SJSA1 (cell line): ENCODE data around the gene SCAF1. TPM values are rescaled to one million over a fixed set of nuclear protein-coding genes. Genes with fewer than 3 reads are reported as not detected.

ENCODE experiments used
- DNase-seq, 2 experiments: peaks; one replicate each; pipeline ENCODE4 v3.0.0-alpha.2; 2015 to 2020; ENCODE audit warnings: low spot score in 2 of 2, low read depth in 1 of 2
- H3K27ac ChIP-seq: fragments of 250-450 bp; sonication (Bioruptor Pico); 2 replicates; pipeline ENCODE4 v1.5.1; 2020; ENCODE audit warnings: mild to moderate bottlenecking, moderate library complexity
- H3K27me3 ChIP-seq: fragments of 250-450 bp; sonication (Bioruptor Pico); replicated peaks from 2 replicates; pipeline ENCODE4 v1.5.1; 2020; ENCODE audit warnings: mild to moderate bottlenecking, moderate library complexity
- H3K36me3 ChIP-seq: fragments of 250-450 bp; sonication (Bioruptor Pico); 2 replicates; pipeline ENCODE4 v1.5.1; 2020; ENCODE audit warnings: mild to moderate bottlenecking
- H3K4me1 ChIP-seq: fragments of 250-450 bp; sonication (Bioruptor Pico); replicated peaks from 2 replicates; pipeline ENCODE4 v1.6.1; 2021; ENCODE audit warnings: mild to moderate bottlenecking
- H3K4me3 ChIP-seq: fragments of 250-450 bp; sonication (Bioruptor Pico); 2 replicates; pipeline ENCODE4 v1.5.1; 2020; ENCODE audit warnings: mild to moderate bottlenecking
- H3K9me3 ChIP-seq: fragments of 250-450 bp; sonication (Bioruptor Pico); replicated peaks from 2 replicates; pipeline ENCODE4 v1.5.1; 2020; ENCODE audit warnings: mild to moderate bottlenecking
- total RNA-seq: library from RNA; depleted of rRNA; stranded (reverse); fragments of >200 nt; shearing (Covaris generic); gene quantifications from 2 replicates; pipeline ENCODE4 v1.2.3, GENCODE V29; 2014

Gene SCAF1
- total RNA-seq, 1 experiment from 2014 or later: 27.3 TPM

- Histone ChIP-seq H3K9me3 (no peaks in the 10 kb centered on the region), H3K4me1 (peaks cover 23% of the 10 kb centered on the region), H3K27ac (peak overlapping the region; percentile 94), H3K4me3 (peak overlapping the region; percentile 92), H3K27me3 (no peaks in the 10 kb centered on the region), H3K36me3 (peaks cover 26% of the 10 kb centered on the region)
- DNase-seq: peak in 1 of 2 experiments; percentile 83
Observed at GRCh38 chr19:49676136-49676783, 34.3 kb downstream of the SCAF1 start.

DNA sequence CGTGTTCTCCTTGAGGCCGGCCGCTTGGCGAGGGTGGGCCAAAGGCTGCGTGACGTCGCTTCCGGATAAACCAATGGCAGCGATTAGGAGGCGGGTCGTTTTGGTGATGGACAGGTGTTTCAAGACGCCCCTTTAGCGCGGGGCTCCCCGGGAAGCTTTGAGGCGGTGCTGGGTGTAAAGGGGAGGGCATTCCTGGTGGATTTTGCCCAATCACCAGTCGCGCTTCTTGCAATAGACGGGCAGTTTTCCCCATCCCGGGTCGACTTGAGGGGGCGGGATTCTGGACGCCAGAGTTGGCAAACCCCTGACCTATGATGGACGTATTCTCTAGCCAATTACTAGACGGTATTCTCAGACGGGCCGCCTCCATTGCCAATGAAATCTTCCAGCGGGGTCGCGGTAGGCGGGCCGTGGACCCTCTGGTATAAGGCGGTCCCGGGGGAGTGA lies 34.8 kb downstream of the SCAF1 start:
- H3K27ac ChIP-seq: peak overlapping the region; percentile 79
- H3K36me3 ChIP-seq: peaks cover 29% of the 10 kb centered on the region
- DNase-seq: peak; percentile 99 to 100
- no peaks in the 10 kb centered on the region for H3K27me3 ChIP-seq
- no peaks in the 10 kb centered on the region for H3K9me3 ChIP-seq
- H3K4me1 ChIP-seq: peaks cover 23% of the 10 kb centered on the region
- H3K4me3 ChIP-seq: peak overlapping the region; percentile 92

- Histone ChIP-seq H3K9me3 (no peaks in the 10 kb centered on the region), H3K27ac (peak within 1 kb of the TSS; percentile 94), H3K36me3 (peaks cover 29% of the 10 kb centered on the region), H3K4me3 (peak within 1 kb of the TSS; percentile 92), H3K4me1 (peaks cover 18% of the 10 kb centered on the region), H3K27me3 (no peaks in the 10 kb centered on the region)
- peak in 1 of 2 experiments; percentile 57 for DNase-seq
Observed at GRCh38 chr19:49677231-49677900, 35.4 kb downstream of the SCAF1 start, which contains the start of gene PRMT1. Gene PRMT1 (plus strand): TSS chr19:49677271. CDS start chr19:49677281, 10 bp downstream.

GRCh38 chr19:49677901-49678674 lies 36.1 kb downstream of the SCAF1 start:
- H3K27me3 ChIP-seq: no peaks in the 10 kb centered on the region
- peak overlapping the region; percentile 92 for H3K4me3 ChIP-seq
- H3K9me3 ChIP-seq: no peaks in the 10 kb centered on the region
- peak; percentile 69 to 83 for DNase-seq
- peaks cover 18% of the 10 kb centered on the region for H3K4me1 ChIP-seq
- H3K27ac ChIP-seq: peak overlapping the region; percentile 79; the same call in 1 of the 2 replicates
- H3K36me3 ChIP-seq: peaks cover 33% of the 10 kb centered on the region

- H3K27ac ChIP-seq: no peak overlapping the region
- DNase-seq: no peak
- H3K9me3 ChIP-seq: no peaks in the 10 kb centered on the region
- H3K36me3 ChIP-seq: peaks cover 44% of the 10 kb centered on the region
- peaks cover 18% of the 10 kb centered on the region for H3K4me1 ChIP-seq
- no peak overlapping the region for H3K4me3 ChIP-seq
- no peaks in the 10 kb centered on the region for H3K27me3 ChIP-seq
Observed at GRCh38 chr19:49678985-49679770, 37.2 kb downstream of the SCAF1 start.

GRCh38 chr19:49679771-49680413 lies 37.9 kb downstream of the SCAF1 start:
- Histone ChIP-seq H3K36me3 (peaks cover 51% of the 10 kb centered on the region), H3K4me3 (no peak overlapping the region), H3K9me3 (no peaks in the 10 kb centered on the region), H3K4me1 (peaks cover 18% of the 10 kb centered on the region), H3K27me3 (no peaks in the 10 kb centered on the region), H3K27ac (no peak overlapping the region)
- peak in 1 of 2 experiments; percentile 41 for DNase-seq

DNA sequence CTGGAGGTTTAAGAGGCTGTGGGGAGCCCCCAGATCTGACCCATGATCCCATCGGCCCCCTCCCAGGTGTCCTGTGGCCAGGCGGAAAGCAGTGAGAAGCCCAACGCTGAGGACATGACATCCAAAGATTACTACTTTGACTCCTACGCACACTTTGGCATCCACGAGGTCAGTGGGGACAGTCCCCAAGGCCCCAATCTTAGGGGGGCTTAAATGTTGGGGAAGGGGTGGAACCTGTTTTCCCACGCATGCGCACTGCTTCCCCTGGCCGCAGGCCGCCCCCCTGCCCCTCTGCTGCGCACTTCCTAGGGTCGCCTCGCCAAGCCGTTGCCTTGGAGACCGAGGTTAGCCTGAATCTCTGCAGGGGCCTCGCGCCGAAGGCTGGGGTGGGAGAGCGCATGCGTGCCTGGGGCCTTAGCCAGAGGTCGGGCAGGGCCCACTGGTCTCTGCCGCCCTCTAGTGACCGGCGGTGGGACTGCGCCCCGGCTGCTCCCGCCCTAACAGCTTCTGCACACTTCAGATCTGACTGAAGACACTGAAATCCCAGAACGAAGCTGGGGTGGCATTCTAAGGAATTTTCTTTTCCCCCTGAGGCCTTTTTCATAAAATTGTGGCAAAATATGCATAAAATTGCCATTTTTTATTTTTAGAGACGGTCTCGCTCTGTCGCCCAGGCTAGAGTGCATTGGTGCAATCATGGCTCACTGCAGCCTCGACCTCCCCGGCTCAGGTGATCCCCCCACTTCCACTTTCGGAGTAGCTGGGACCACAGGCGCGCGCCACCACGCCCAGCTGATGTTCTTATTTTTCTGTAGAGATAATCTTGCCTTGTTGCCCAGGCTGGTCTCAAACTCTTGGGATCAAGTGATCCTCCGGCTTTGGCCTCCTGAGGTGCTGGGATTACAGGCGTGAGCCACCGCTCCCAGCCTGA lies 38.7 kb downstream of the SCAF1 start:
- peaks cover 57% of the 10 kb centered on the region for H3K36me3 ChIP-seq
- H3K27ac ChIP-seq: no peak overlapping the region
- no peaks in the 10 kb centered on the region for H3K9me3 ChIP-seq
- no peaks in the 10 kb centered on the region for H3K27me3 ChIP-seq
- peaks cover 18% of the 10 kb centered on the region for H3K4me1 ChIP-seq
- peak; percentile 67 to 92 for DNase-seq
- no peak overlapping the region for H3K4me3 ChIP-seq

DNA sequence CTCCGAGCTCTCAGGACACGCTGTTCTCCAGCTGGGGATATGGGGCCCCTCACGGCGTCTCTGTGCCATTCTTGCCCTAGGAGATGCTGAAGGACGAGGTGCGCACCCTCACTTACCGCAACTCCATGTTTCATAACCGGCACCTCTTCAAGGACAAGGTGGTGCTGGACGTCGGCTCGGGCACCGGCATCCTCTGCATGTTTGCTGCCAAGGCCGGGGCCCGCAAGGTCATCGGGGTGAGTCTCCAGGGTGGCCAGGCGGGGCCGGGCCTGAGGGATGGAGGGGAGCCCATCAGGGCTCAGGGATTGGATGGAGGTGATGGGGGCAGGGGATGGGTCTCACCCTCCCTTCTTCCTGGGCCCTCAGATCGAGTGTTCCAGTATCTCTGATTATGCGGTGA lies 39.8 kb downstream of the SCAF1 start:
- Histone ChIP-seq H3K36me3 (peaks cover 65% of the 10 kb centered on the region), H3K27ac (no peak overlapping the region), H3K4me1 (peaks cover 12% of the 10 kb centered on the region), H3K4me3 (no peak overlapping the region), H3K9me3 (no peaks in the 10 kb centered on the region), H3K27me3 (no peaks in the 10 kb centered on the region)
- DNase-seq: peak in 1 of 2 experiments; percentile 40

- Histone ChIP-seq H3K9me3 (no peaks in the 10 kb centered on the region), H3K4me3 (no peak overlapping the region), H3K4me1 (peaks cover 12% of the 10 kb centered on the region), H3K27ac (no peak overlapping the region), H3K27me3 (no peaks in the 10 kb centered on the region), H3K36me3 (peaks cover 67% of the 10 kb centered on the region)
- DNase-seq: no peak
Observed at GRCh38 chr19:49682274-49682673, 40.3 kb downstream of the SCAF1 start.

DNA sequence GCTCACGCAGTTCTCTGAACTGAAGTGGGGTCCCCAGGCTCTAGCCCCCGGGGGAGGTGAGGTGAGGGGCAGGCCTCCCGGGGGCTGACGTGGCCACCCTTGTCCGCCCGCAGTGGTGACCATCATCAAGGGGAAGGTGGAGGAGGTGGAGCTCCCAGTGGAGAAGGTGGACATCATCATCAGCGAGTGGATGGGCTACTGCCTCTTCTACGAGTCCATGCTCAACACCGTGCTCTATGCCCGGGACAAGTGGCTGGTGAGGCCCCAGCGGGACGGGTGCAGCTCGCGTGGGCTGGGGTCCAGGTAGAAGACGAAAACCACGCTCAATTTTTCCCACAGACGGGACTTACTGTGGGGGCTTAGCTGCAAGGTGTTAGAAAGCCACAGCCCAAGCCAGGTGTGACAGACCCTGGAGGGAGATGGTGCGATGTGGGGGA lies 41.8 kb downstream of the SCAF1 start:
- Histone ChIP-seq H3K4me3 (no peak overlapping the region), H3K4me1 (peaks cover 9% of the 10 kb centered on the region), H3K27ac (no peak overlapping the region), H3K9me3 (no peaks in the 10 kb centered on the region), H3K27me3 (no peaks in the 10 kb centered on the region), H3K36me3 (peaks cover 77% of the 10 kb centered on the region)
- DNase-seq: no peak

- H3K4me1 ChIP-seq: peaks cover 9% of the 10 kb centered on the region
- H3K36me3 ChIP-seq: peaks cover 80% of the 10 kb centered on the region
- H3K9me3 ChIP-seq: no peaks in the 10 kb centered on the region
- H3K4me3 ChIP-seq: no peak overlapping the region
- H3K27ac ChIP-seq: no peak overlapping the region
- DNase-seq: no peak
- no peaks in the 10 kb centered on the region for H3K27me3 ChIP-seq
Observed at GRCh38 chr19:49684251-49684982, 42.4 kb downstream of the SCAF1 start.
